Liver (tissue), 9 donors: ENCODE measurements around the gene LEF1. TPM values are rescaled to one million over a fixed set of nuclear protein-coding genes. Genes with fewer than 3 reads are reported as not detected.

ENCODE experiments used
- DNase-seq: peaks from one replicate; pipeline ENCODE4 v3.0.0-alpha.2; 2017; ENCODE audit warnings: low spot score
- H3K27ac ChIP-seq, 2 donors: one replicate each; pipeline ENCODE4 v1.7.0; 2013; ENCODE audit warnings: inconsistent platforms in 2 of 2, low read length in 2 of 2, control low read depth in 1 of 2, low read depth in 1 of 2, mild to moderate bottlenecking in 1 of 2
- H3K27me3 ChIP-seq, 4 donors: one replicate each; pipeline versions ENCODE4 v1.6.1 to v1.7.0; 2013; ENCODE audit warnings: low read length in 3 of 4, inconsistent platforms in 1 of 4, mild to moderate bottlenecking in 1 of 4, moderate library complexity in 1 of 4; ENCODE audit not compliant: control insufficient read depth in 4 of 4, insufficient read depth in 4 of 4
- H3K36me3 ChIP-seq, 4 donors: one replicate each; pipeline versions ENCODE4 v1.6.1 to v1.7.0; 2013; ENCODE audit warnings: low read length in 3 of 4, mild to moderate bottlenecking in 3 of 4, low read depth in 1 of 4, moderate library complexity in 1 of 4; ENCODE audit not compliant: control insufficient read depth in 4 of 4, insufficient read depth in 3 of 4
- H3K4me1 ChIP-seq, 4 donors: one replicate each; pipeline versions ENCODE4 v1.6.1 to v1.7.0; 2013; ENCODE audit warnings: low read length in 3 of 4, mild to moderate bottlenecking in 3 of 4, moderate library complexity in 1 of 4; ENCODE audit not compliant: control insufficient read depth in 4 of 4, insufficient read depth in 4 of 4
- H3K4me3 ChIP-seq, 3 donors: one replicate each; pipeline versions ENCODE4 v1.6.1 to v1.7.0; 2013; ENCODE audit warnings: low read length in 3 of 3, control low read depth in 1 of 3, low read depth in 1 of 3, mild to moderate bottlenecking in 1 of 3
- H3K9ac ChIP-seq, 2 donors: one replicate each; pipeline ENCODE4 v1.7.0; 2013; ENCODE audit warnings: low read length in 2 of 2, mild to moderate bottlenecking in 2 of 2, moderate library complexity in 2 of 2, control low read depth in 1 of 2, low read depth in 1 of 2
- H3K9me3 ChIP-seq, 4 donors: one replicate each; pipeline versions ENCODE4 v1.6.1 to v1.7.0; 2013; ENCODE audit warnings: low read length in 3 of 4; ENCODE audit not compliant: control insufficient read depth in 4 of 4
- ATF3 ChIP-seq: IDR thresholded peaks from 2 replicates; pipeline ENCODE4 v1.6.1; 2016; ENCODE audit warnings: antibody characterized with exemption
- CTCF ChIP-seq: fragments of 150-350 bp; IDR thresholded peaks from 2 replicates; pipeline ENCODE4 v1.5.1; 2017; ENCODE audit warnings: improper control_type of control experiment, low read depth, low read length; ENCODE audit not compliant: missing input control
- EGR1 ChIP-seq, 2 donors: IDR thresholded peaks; 2 replicates each; pipeline ENCODE4 v1.6.1; 2016 to 2018; ENCODE audit warnings: antibody characterized with exemption in 2 of 2, low read depth in 2 of 2
- FOXA1 ChIP-seq: IDR thresholded peaks from 2 replicates; pipeline ENCODE4 v1.6.1; 2016; ENCODE audit warnings: antibody characterized with exemption
- FOXA2 ChIP-seq: IDR thresholded peaks from 2 replicates; pipeline ENCODE4 v1.6.1; 2016; ENCODE audit warnings: antibody characterized with exemption
- GABPA ChIP-seq, 2 donors: IDR thresholded peaks in 1 of 2; conservative IDR thresholded peaks in 1 of 2; 2 replicates each; pipeline ENCODE4 v1.6.1; 2016; ENCODE audit warnings: antibody characterized with exemption in 2 of 2, mild to moderate bottlenecking in 1 of 2, moderate library complexity in 1 of 2
- HNF4A ChIP-seq, 2 donors: conservative IDR thresholded peaks; 2 replicates each; pipeline ENCODE4 v1.6.1; 2016; ENCODE audit warnings: antibody characterized with exemption in 2 of 2, mild to moderate bottlenecking in 2 of 2
- HNF4G ChIP-seq: IDR thresholded peaks from 2 replicates; pipeline ENCODE4 v1.6.1; 2016; ENCODE audit warnings: antibody characterized with exemption
- JUND ChIP-seq, 2 donors: IDR thresholded peaks; 2 replicates each; pipeline ENCODE4 v1.6.1; 2016; ENCODE audit warnings: antibody characterized with exemption in 2 of 2
- MAX ChIP-seq: IDR thresholded peaks from 2 replicates; pipeline ENCODE4 v1.6.1; 2016; ENCODE audit warnings: antibody characterized with exemption
- NR2F2 ChIP-seq: IDR thresholded peaks from 2 replicates; pipeline ENCODE4 v1.6.1; 2016; ENCODE audit warnings: antibody characterized with exemption
- RAD21 ChIP-seq, 2 donors: IDR thresholded peaks; 2 replicates each; pipeline ENCODE4 v1.6.1; 2016; ENCODE audit warnings: antibody characterized with exemption in 2 of 2, mild to moderate bottlenecking in 2 of 2
- RXRA ChIP-seq, 2 donors: IDR thresholded peaks; 2 replicates each; pipeline ENCODE4 v1.6.1; 2017 to 2018; ENCODE audit warnings: antibody characterized with exemption in 2 of 2, mild to moderate bottlenecking in 1 of 2
- TAF1 ChIP-seq: conservative IDR thresholded peaks from 2 replicates; pipeline ENCODE4 v1.6.1; 2016; ENCODE audit warnings: antibody characterized with exemption, mild to moderate bottlenecking
- YY1 ChIP-seq: IDR thresholded peaks from 2 replicates; pipeline ENCODE4 v1.6.1; 2016; ENCODE audit warnings: antibody characterized with exemption, mild to moderate bottlenecking
- ZBTB33 ChIP-seq: IDR thresholded peaks from 2 replicates; pipeline ENCODE4 v1.6.1; 2016; ENCODE audit warnings: antibody characterized with exemption
- WGBS: extraction: QIAGEN DNeasy Blood & Tissue Kit; methylation state at CpG from one replicate; pipeline ENCODE4 v1.1.7; 2013; 5-methylcytosine and 5-hydroxymethylcytosine counted together
- polyA plus RNA-seq, 2 donors: library from polyadenylated mRNA; stranded (reverse) in 1 of 2; unstranded in 1 of 2; fragments of 200-250 nt in 1 of 2; fragments of >200 nt in 1 of 2; fragmentation: Nextera tagmentation in 1 of 2; extraction: Ambion mirVana in 1 of 2; gene quantifications; one replicate each; pipeline versions ENCODE4 v1.2.1 to v1.2.3, GENCODE V29; 2013 to 2015
- total RNA-seq, 2 donors: library from RNA; depleted of rRNA; stranded (reverse); fragments of >200 nt; gene quantifications; one replicate each; pipeline ENCODE4 v1.2.3, GENCODE V29; 2014
- donor health status: healthy.
- donor health status: healthy.
- donor health status: healthy.
- donor health status: healthy.
- donor health status: healthy.

The LEF1 gene
- total and polyA plus RNA-seq, 4 donors: 0.22 to 6.4 (median 0.46) TPM

GRCh38 chr4:108054025-108054638, 114.6 kb downstream of the LEF1 start:
- Histone ChIP-seq H3K27me3 (no peaks in the 10 kb centered on the region), H3K9me3 (no peaks in the 10 kb centered on the region), H3K4me3 (no peak overlapping the region), H3K4me1 (no peaks in the 10 kb centered on the region), H3K9ac (no peak overlapping the region), H3K27ac (no peak overlapping the region), H3K36me3 (peaks cover 0 to 1% (median 0%) of the 10 kb centered on the region in 4 donors)
- DNase-seq: no peak
- no peak for TF ChIP-seq HNF4A (conservative IDR thresholded peaks at IDR 0.05)
- no peak for TF ChIP-seq MAX
- TF ChIP-seq CTCF: no peak
- no peak for TF ChIP-seq EGR1 (IDR thresholded peaks at IDR 0.05; ENCODE audit: low read depth in 2 of 2)
- no peak for TF ChIP-seq YY1
- no peak for TF ChIP-seq GABPA (IDR thresholded peaks at IDR 0.05 in 1 of 2, conservative IDR thresholded peaks at IDR 0.05 in 1 of 2)
- TF ChIP-seq TAF1: no peak
- no peak for TF ChIP-seq RXRA (IDR thresholded peaks at IDR 0.05)
- WGBS: 92% methylated on average over 16 of the region's 16 CpGs

GRCh38 chr4:108053251-108053711, 115.5 kb downstream of the LEF1 start:
- no peaks in the 10 kb centered on the region for H3K4me1 ChIP-seq
- no peak for DNase-seq
- TF ChIP-seq RAD21 (IDR thresholded peaks at IDR 0.05): no peak
- no peak for TF ChIP-seq FOXA1
- TF ChIP-seq CTCF: no peak
- TF ChIP-seq TAF1: no peak
- TF ChIP-seq JUND (IDR thresholded peaks at IDR 0.05): no peak
- TF ChIP-seq RXRA (IDR thresholded peaks at IDR 0.05): no peak
- no peak for TF ChIP-seq FOXA2
- no peak for TF ChIP-seq MAX
- TF ChIP-seq GABPA (IDR thresholded peaks at IDR 0.05 in 1 of 2, conservative IDR thresholded peaks at IDR 0.05 in 1 of 2): no peak
- no peak for TF ChIP-seq EGR1 (IDR thresholded peaks at IDR 0.05; ENCODE audit: low read depth in 2 of 2)
- no peak for TF ChIP-seq ATF3
- no peak for TF ChIP-seq YY1
- no peak for TF ChIP-seq ZBTB33
- no peak for TF ChIP-seq NR2F2
- no peak for TF ChIP-seq HNF4G
- no peaks in the 10 kb centered on the region for H3K27me3 ChIP-seq
- no peaks in the 10 kb centered on the region for H3K9me3 ChIP-seq
- peaks cover 0 to 1% (median 0%) of the 10 kb centered on the region in 4 donors for H3K36me3 ChIP-seq
- 67% methylated on average over 1 of the region's 1 CpG for WGBS
- no peak overlapping the region for H3K9ac ChIP-seq
- no peak overlapping the region for H3K27ac ChIP-seq
- H3K4me3 ChIP-seq: no peak overlapping the region
